CD8-positive, alpha-beta memory T cell (primary cell): Measurements from ENCODE around the gene SMARCE1. TPM values are rescaled to one million over a fixed set of nuclear protein-coding genes. Genes with fewer than 3 reads are reported as not detected.
A peak's percentile ranks its signal among the peaks of the same experiment; 100 is the strongest.
"Not testable (repeated sequence)": the region's sequence is repeated elsewhere in the genome, so short reads cannot be mapped to it uniquely, and the experiment has no call there.

ENCODE experiments used
- CTCF ChIA-PET: fragments of 350-600 bp; sonication (Branson Sonifier 250); formaldehyde crosslinking; loops from one replicate; lab custom pipeline; 2021; ENCODE audit warnings: antibody characterized with exemption; lab: Charles Lee
- POLR2A ChIA-PET: fragments of 350-600 bp; sonication (Branson Sonifier 250); formaldehyde crosslinking; loops from one replicate; lab custom pipeline; 2021; ENCODE audit warnings: antibody characterized with exemption; lab: Charles Lee
- DNase-seq, 5 donors: peaks; one replicate each; pipeline versions ENCODE4 v3.0.0 to v3.0.0-alpha.2; 2020 to 2022; ENCODE audit warnings: mixed read lengths in 1 of 5
- H3K27ac ChIP-seq: one replicate; pipeline ENCODE4 v1.7.0; 2013; ENCODE audit warnings: low read depth, mild to moderate bottlenecking, low read length, moderate library complexity
- H3K27me3 ChIP-seq: 2 replicates; pipeline ENCODE4 v1.7.0; 2013; ENCODE audit warnings: low read length, mild to moderate bottlenecking; ENCODE audit not compliant: insufficient read depth, poor library complexity, severe bottlenecking
- H3K36me3 ChIP-seq: 2 replicates; pipeline ENCODE4 v1.7.0; 2013; ENCODE audit warnings: mild to moderate bottlenecking, low read length, moderate library complexity; ENCODE audit not compliant: insufficient read depth
- H3K4me1 ChIP-seq: 2 replicates; pipeline ENCODE4 v1.7.0; 2013; ENCODE audit warnings: mild to moderate bottlenecking, low read length, moderate library complexity; ENCODE audit not compliant: insufficient read depth
- H3K4me3 ChIP-seq: 2 replicates; pipeline ENCODE4 v1.7.0; 2013; ENCODE audit warnings: mild to moderate bottlenecking, low read length
- H3K9me3 ChIP-seq: 2 replicates; pipeline ENCODE4 v1.7.0; 2013; ENCODE audit warnings: mild to moderate bottlenecking, low read length
- H3K27ac Mint-ChIP-seq, 8 donors: one replicate each; pipeline ENCODE4 v1.8.0; 2020 to 2021; ENCODE audit warnings: mixed read lengths in 8 of 8, mild to moderate bottlenecking in 6 of 8, inconsistent platforms in 3 of 8, moderate library complexity in 3 of 8
- H3K27me3 Mint-ChIP-seq, 2 donors: one replicate each; pipeline ENCODE4 v1.8.0; 2020 to 2021; ENCODE audit warnings: mixed read lengths in 2 of 2, mild to moderate bottlenecking in 1 of 2, moderate library complexity in 1 of 2
- H3K36me3 Mint-ChIP-seq, 3 donors: one replicate each; pipeline ENCODE4 v1.8.0; 2020 to 2021; ENCODE audit warnings: mixed read lengths in 3 of 3, inconsistent platforms in 1 of 3, mild to moderate bottlenecking in 1 of 3
- H3K4me1 Mint-ChIP-seq, 3 donors: one replicate each; pipeline ENCODE4 v1.8.0; 2020 to 2021; ENCODE audit warnings: mixed read lengths in 3 of 3, inconsistent platforms in 1 of 3, mild to moderate bottlenecking in 1 of 3
- H3K4me3 Mint-ChIP-seq, 7 donors: one replicate each; pipeline ENCODE4 v1.8.0; 2020 to 2021; ENCODE audit warnings: mixed read lengths in 7 of 7, mild to moderate bottlenecking in 6 of 7, moderate library complexity in 4 of 7, inconsistent platforms in 2 of 7
- H3K9me3 Mint-ChIP-seq, 5 donors: one replicate each; pipeline ENCODE4 v1.8.0; 2020 to 2022; ENCODE audit warnings: mixed read lengths in 5 of 5, mild to moderate bottlenecking in 3 of 5, moderate library complexity in 2 of 5, inconsistent platforms in 1 of 5
- polyA plus RNA-seq: library from polyadenylated mRNA; unstranded; fragments of 300-500 nt; fragmentation: Illumina TruSeq; gene quantifications from one replicate; pipeline ENCODE4 v1.2.3, GENCODE V29; 2021
- total RNA-seq, 2 experiments: library from RNA; stranded (reverse); gene quantifications; one replicate each; pipeline ENCODE4 v1.2.3, GENCODE V29; 2021

The SMARCE1 gene
- total and polyA plus RNA-seq, 3 experiments from 2014 or later, result 101 to 216 (median 108) TPM

GRCh38 chr17:40596261-40596919 is 51.2 kb downstream of the SMARCE1 start:
- Mint-ChIP-seq H3K4me1 (peaks cover 44 to 62% (median 57%) of the 10 kb centered on the region in 3 donors), H3K9me3 (no peaks in the 10 kb centered on the region), H3K27ac (peak overlapping the region; percentile 70 to 98 (median 86)), H3K4me3 (peak overlapping the region in 2 of 7 donors; percentile 23), H3K36me3 (peaks cover 0 to 6% (median 2%) of the 10 kb centered on the region in 3 donors), H3K27me3 (no peaks in the 10 kb centered on the region)
- CTCF ChIA-PET, result interaction anchor here (1.8 kb wide), 1 partner anchor 16 kb away, joined by 6 read pairs; no protein-coding TSS in a partner anchor
- POLR2A ChIA-PET, result interaction anchor here (1.0 to 1.4 kb wide), 2 partner anchors 16 to 34 kb away, joined by 3 to 4 read pairs; no protein-coding TSS in a partner anchor
- DNase-seq, result peak in 1 of 5 donors; percentile 54
- no peaks in the 10 kb centered on the region for H3K9me3 ChIP-seq
- no peak overlapping the region for H3K27ac ChIP-seq
- H3K4me3 ChIP-seq, result peak overlapping the region; percentile 19
- no peaks in the 10 kb centered on the region for H3K27me3 ChIP-seq
- peaks cover 73% of the 10 kb centered on the region for H3K4me1 ChIP-seq
- no peaks in the 10 kb centered on the region for H3K36me3 ChIP-seq

- Mint-ChIP-seq H3K27ac (no peak overlapping the region), H3K36me3 (peaks cover 0 to 23% (median 0%) of the 10 kb centered on the region in 3 donors), H3K4me3 (no peak overlapping the region), H3K27me3 (no peaks in the 10 kb centered on the region), H3K4me1 (peaks cover 26 to 53% (median 47%) of the 10 kb centered on the region in 3 donors), H3K9me3 (peaks cover 0 to 6% (median 3%) of the 10 kb centered on the region in 5 donors)
- CTCF ChIA-PET, result interaction anchor here (0.7 to 1.1 kb wide), 3 partner anchors 24 to 31 kb away, joined by 3 read pairs; no protein-coding TSS in a partner anchor
- H3K4me1 ChIP-seq, result peaks cover 61% of the 10 kb centered on the region
- H3K4me3 ChIP-seq, result no peak overlapping the region
- no peaks in the 10 kb centered on the region for H3K9me3 ChIP-seq
- no peaks in the 10 kb centered on the region for H3K36me3 ChIP-seq
- no peaks in the 10 kb centered on the region for H3K27me3 ChIP-seq
- no peak overlapping the region for H3K27ac ChIP-seq
- POLR2A ChIA-PET, result interaction anchor here (0.5 to 0.9 kb wide), 2 partner anchors 14 to 336 kb away, joined by 3 to 5 read pairs; no protein-coding TSS in a partner anchor
- DNase-seq, result no peak
These were observed 56.9 kb downstream of the SMARCE1 start for GRCh38 chr17:40590742-40591141.

DNA sequence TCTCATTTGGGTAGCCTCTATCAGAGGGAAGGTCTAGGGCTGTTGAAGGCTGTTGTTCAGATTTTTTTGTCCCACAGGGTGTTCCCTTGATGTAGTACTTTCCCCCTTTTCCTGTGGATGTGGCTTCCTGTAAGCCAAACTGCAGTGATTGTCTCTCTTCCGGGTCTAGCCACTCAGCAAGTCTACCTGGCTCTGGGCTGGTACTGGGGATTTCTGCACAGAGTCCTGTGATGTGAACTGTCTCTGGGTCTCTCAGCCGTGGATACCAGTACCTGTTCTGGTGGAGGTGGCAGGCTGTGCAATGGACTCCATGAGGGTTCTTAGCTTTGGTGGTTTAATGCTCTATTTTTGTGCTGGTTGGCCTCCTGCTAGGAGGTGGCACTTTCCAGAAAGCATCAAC is 59.1 kb downstream of the SMARCE1 start:
- no peaks in the 10 kb centered on the region for H3K9me3 ChIP-seq
- POLR2A ChIA-PET, result no interaction called here

DNA sequence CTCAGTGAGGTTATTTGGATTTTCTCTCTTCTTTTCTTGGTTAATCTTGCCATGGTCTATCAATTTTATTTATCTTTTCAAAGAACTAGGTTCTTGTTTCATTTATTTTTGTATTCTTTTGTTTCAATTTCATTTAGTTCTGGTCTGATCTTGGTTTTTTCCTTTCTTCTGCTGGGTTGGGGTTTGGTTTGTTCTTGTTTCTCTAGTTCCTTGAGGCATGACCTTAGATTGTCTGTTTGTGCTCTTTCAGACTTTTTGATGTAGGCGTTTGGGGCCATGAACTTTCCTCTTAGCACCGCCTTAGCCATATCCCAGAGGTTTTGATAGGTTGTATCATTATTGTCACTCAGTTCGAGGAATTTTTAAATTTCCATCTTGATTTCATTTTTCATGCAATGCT is 61.4 kb downstream of the SMARCE1 start:
- CTCF ChIA-PET, POLR2A ChIA-PET, H3K9me3 ChIP-seq, H3K27me3 Mint-ChIP-seq, H3K27me3 ChIP-seq, H3K4me3 ChIP-seq, H3K27ac ChIP-seq, H3K36me3 ChIP-seq: not testable (repeated sequence)
- H3K4me1 ChIP-seq, result peaks cover 68% of the 10 kb centered on the region
- Mint-ChIP-seq H3K36me3 (peaks cover 4 to 39% (median 5%) of the 10 kb centered on the region in 3 donors), H3K27ac (peak overlapping the region; percentile 5 to 91 (median 56)), H3K4me1 (peaks cover 55 to 87% (median 86%) of the 10 kb centered on the region in 3 donors), H3K4me3 (peak overlapping the region in 5 of 7 donors; percentile 0 to 16 (median 6)), H3K9me3 (peaks cover 7 to 18% (median 11%) of the 10 kb centered on the region in 5 donors)
- peak in 1 of 5 donors; percentile 65 for DNase-seq

More for the DNA sequence above, 59.1 kb downstream of the SMARCE1 start:
- H3K9me3 Mint-ChIP-seq, result peaks cover 7 to 18% (median 11%) of the 10 kb centered on the region in 5 donors
- Histone ChIP-seq H3K4me1 (peaks cover 52% of the 10 kb centered on the region), H3K27me3 (no peaks in the 10 kb centered on the region), H3K36me3 (no peaks in the 10 kb centered on the region), H3K27ac (no peak overlapping the region), H3K4me3 (peak overlapping the region; percentile 15)
- DNase-seq, result no peak
- H3K27me3 Mint-ChIP-seq, result no peaks in the 10 kb centered on the region
- peak overlapping the region in 2 of 7 donors; percentile 3 to 29 for H3K4me3 Mint-ChIP-seq
- H3K27ac Mint-ChIP-seq, result peak overlapping the region in 5 of 8 donors; percentile 14 to 92 (median 38)
- CTCF ChIA-PET, result no interaction called here
- H3K4me1 Mint-ChIP-seq, result peaks cover 34 to 64% (median 64%) of the 10 kb centered on the region in 3 donors
- H3K36me3 Mint-ChIP-seq, result peaks cover 4 to 38% (median 5%) of the 10 kb centered on the region in 3 donors

- peaks cover 70% of the 10 kb centered on the region for H3K4me1 ChIP-seq
- CTCF ChIA-PET, result interaction anchor here (1.0 kb wide), 1 partner anchor 35 kb away, joined by 3 read pairs; no protein-coding TSS in a partner anchor
- H3K4me3 Mint-ChIP-seq, H3K27ac ChIP-seq, H3K4me3 ChIP-seq, POLR2A ChIA-PET, H3K27me3 Mint-ChIP-seq, H3K27me3 ChIP-seq, H3K36me3 ChIP-seq, DNase-seq, H3K9me3 ChIP-seq: not testable (repeated sequence)
- H3K4me1 Mint-ChIP-seq, result peaks cover 62 to 91% (median 90%) of the 10 kb centered on the region in 3 donors
- H3K36me3 Mint-ChIP-seq, result peaks cover 4 to 37% (median 5%) of the 10 kb centered on the region in 3 donors
- peaks cover 7 to 18% (median 11%) of the 10 kb centered on the region in 5 donors for H3K9me3 Mint-ChIP-seq
- H3K27ac Mint-ChIP-seq, result peak overlapping the region in 6 of 8 donors; percentile 6 to 66 (median 42)
These were observed 62.7 kb downstream of the SMARCE1 start for GRCh38 chr17:40584950-40585349.

DNA sequence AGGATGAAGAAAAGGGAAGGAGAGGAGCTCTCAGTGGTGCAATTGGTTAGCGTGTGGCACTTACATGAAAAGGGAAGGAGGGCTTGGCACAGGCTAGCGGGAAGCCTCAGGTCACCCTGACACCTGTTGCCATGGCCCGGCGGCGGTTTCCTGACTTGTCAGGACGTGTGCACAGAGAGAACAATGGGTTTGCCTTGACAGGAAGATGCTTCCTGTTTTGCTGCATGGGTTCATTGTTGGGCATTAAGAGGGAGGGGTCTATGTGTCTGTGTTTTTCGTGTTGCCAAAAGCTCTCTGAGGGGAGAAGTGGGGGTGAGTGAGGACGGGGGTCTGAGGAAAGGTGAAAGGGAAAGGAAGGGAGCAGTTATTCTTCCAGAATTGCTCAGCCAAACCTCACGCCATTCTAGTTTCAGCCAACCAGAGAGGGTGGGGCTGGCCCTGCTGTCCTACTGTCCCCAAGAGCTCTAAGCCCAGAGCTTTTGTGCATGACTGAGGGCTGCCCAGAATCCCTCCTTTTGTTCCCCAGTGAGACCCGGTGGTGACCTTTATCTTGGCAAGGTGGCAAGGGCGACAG is 65.2 kb downstream of the SMARCE1 start:
- peaks cover 57 to 95% (median 84%) of the 10 kb centered on the region in 3 donors for H3K4me1 Mint-ChIP-seq
- CTCF ChIA-PET, result interaction anchor here (0.9 to 1.4 kb wide), 2 partner anchors 11 to 26 kb away, joined by 3 read pairs; no protein-coding TSS in a partner anchor
- POLR2A ChIA-PET, result interaction anchor here (1.0 to 2.8 kb wide), 5 partner anchors 16 to 49 kb away, joined by 3 to 14 read pairs (median 5); no protein-coding TSS in a partner anchor
- H3K9me3 Mint-ChIP-seq, result peaks cover 7 to 16% (median 11%) of the 10 kb centered on the region in 5 donors
- Histone ChIP-seq H3K4me1 (peaks cover 61% of the 10 kb centered on the region), H3K4me3 (peak overlapping the region; percentile 46), H3K27me3 (no peaks in the 10 kb centered on the region), H3K9me3 (no peaks in the 10 kb centered on the region), H3K36me3 (no peaks in the 10 kb centered on the region), H3K27ac (peak overlapping the region; percentile 19)
- H3K36me3 Mint-ChIP-seq, result peaks cover 4 to 24% (median 5%) of the 10 kb centered on the region in 3 donors
- H3K27ac Mint-ChIP-seq, result peak overlapping the region; percentile 68 to 94 (median 89)
- peak in 4 of 5 donors; percentile 24 to 88 (median 74) for DNase-seq
- peak overlapping the region; percentile 1 to 78 (median 77) for H3K4me3 Mint-ChIP-seq
- no peaks in the 10 kb centered on the region for H3K27me3 Mint-ChIP-seq

DNA sequence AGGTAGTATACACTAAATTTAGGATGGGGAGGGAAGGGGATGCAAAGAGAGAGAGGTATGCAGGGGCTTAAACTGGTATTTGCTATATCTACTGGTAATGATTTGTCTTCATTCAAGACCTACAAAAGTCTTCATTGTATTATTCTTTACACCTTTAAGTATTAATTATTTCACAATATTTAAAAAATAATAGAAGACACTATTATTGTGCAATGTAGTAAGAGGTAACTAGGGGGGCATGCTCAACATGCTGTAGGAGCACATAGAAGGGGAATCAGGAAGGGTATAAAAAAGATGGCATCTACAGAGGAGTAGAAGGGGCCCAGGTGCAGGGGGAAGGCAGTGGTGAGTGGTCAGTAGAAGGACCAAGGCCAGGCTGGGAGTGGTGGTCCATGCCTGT is 67.5 kb downstream of the SMARCE1 start:
- Mint-ChIP-seq H3K27me3 (no peaks in the 10 kb centered on the region), H3K36me3 (peaks cover 4 to 25% (median 5%) of the 10 kb centered on the region in 3 donors), H3K9me3 (peaks cover 9 to 14% (median 11%) of the 10 kb centered on the region in 5 donors), H3K4me1 (peaks cover 51 to 89% (median 81%) of the 10 kb centered on the region in 3 donors), H3K27ac (peak overlapping the region in 6 of 8 donors; percentile 11 to 83 (median 74)), H3K4me3 (peak overlapping the region in 1 of 7 donors; percentile 61)
- Histone ChIP-seq H3K27ac (no peak overlapping the region), H3K4me1 (peaks cover 73% of the 10 kb centered on the region), H3K9me3 (no peaks in the 10 kb centered on the region), H3K36me3 (no peaks in the 10 kb centered on the region), H3K4me3 (no peak overlapping the region), H3K27me3 (no peaks in the 10 kb centered on the region)
- CTCF ChIA-PET, result interaction anchor here (1.5 kb wide), 1 partner anchor 20 kb away, joined by 4 read pairs; no protein-coding TSS in a partner anchor
- POLR2A ChIA-PET, result interaction anchor here (2.8 kb wide), 1 partner anchor 18 kb away, joined by 14 read pairs; no protein-coding TSS in a partner anchor
- DNase-seq, result no peak
